Caco-2 (cell line): Measurements from ENCODE around the gene MRM2. TPM values are rescaled to one million over a fixed set of nuclear protein-coding genes. Genes with fewer than 3 reads are reported as not detected.

Source experiments
- BruUV-seq: library from RNA; stranded (reverse); fragments of 400-500 nt; replicated peaks from 2 replicates; lab custom pipeline; 2021; lab: Mats Ljungman, UMichigan
- CTCF ChIA-PET: fragments of 300-600 bp; sonication (Branson Sonifier 250); formaldehyde crosslinking; loops from one replicate; lab custom pipeline; 2022; ENCODE audit warnings: antibody characterized with exemption; lab: Charles Lee
- POLR2A ChIA-PET: fragments of 300-600 bp; sonication (Branson Sonifier 250); formaldehyde crosslinking; loops from one replicate; lab custom pipeline; 2022; ENCODE audit warnings: antibody characterized with exemption; lab: Charles Lee
- DNase-seq, 2 experiments: peaks; one replicate each; pipeline versions ENCODE4 v3.0.0 to v3.0.0-alpha.2; 2020 to 2022
- H3K27me3 ChIP-seq: replicated peaks from 2 replicates; pipeline ENCODE4 v1.6.0; 2011; ENCODE audit warnings: low read length; ENCODE audit not compliant: control insufficient read depth, insufficient read depth
- H3K36me3 ChIP-seq: 2 replicates; pipeline ENCODE4 v1.5.1; 2011; ENCODE audit warnings: low read length; ENCODE audit not compliant: control insufficient read depth, insufficient read depth
- H3K4me1 ChIP-seq: fragments of 250-450 bp; sonication (Bioruptor Pico); 2 replicates; pipeline ENCODE4 v1.5.1; 2020; ENCODE audit warnings: mild to moderate bottlenecking
- H3K4me3 ChIP-seq: 2 replicates; pipeline ENCODE4 v1.5.1; 2011; ENCODE audit warnings: low read depth, mild to moderate bottlenecking, control low read depth, low read length
- H3K9me3 ChIP-seq: fragments of 250-450 bp; sonication (Bioruptor Pico); 2 replicates; pipeline ENCODE4 v1.5.1; 2020; ENCODE audit warnings: mild to moderate bottlenecking, moderate library complexity
- H3K27ac Mint-ChIP-seq: one replicate; pipeline ENCODE4 v1.8.0; 2022; ENCODE audit warnings: mixed read lengths; ENCODE audit not compliant: unreplicated experiment
- H3K27me3 Mint-ChIP-seq: one replicate; pipeline ENCODE4 v1.8.0; 2022; ENCODE audit warnings: mixed read lengths; ENCODE audit not compliant: insufficient read depth, unreplicated experiment
- H3K36me3 Mint-ChIP-seq: one replicate; pipeline ENCODE4 v1.8.0; 2022; ENCODE audit warnings: mild to moderate bottlenecking, mixed read lengths; ENCODE audit not compliant: insufficient read depth, unreplicated experiment
- H3K4me1 Mint-ChIP-seq: one replicate; pipeline ENCODE4 v1.8.0; 2022; ENCODE audit warnings: low read depth, mixed read lengths; ENCODE audit not compliant: unreplicated experiment
- H3K4me3 Mint-ChIP-seq: one replicate; pipeline ENCODE4 v1.8.0; 2022; ENCODE audit warnings: mild to moderate bottlenecking, moderate library complexity, mixed read lengths; ENCODE audit not compliant: unreplicated experiment
- H3K9me3 Mint-ChIP-seq: one replicate; pipeline ENCODE4 v1.8.0; 2022; ENCODE audit warnings: mixed read lengths; ENCODE audit not compliant: unreplicated experiment
- intact Hi-C: fragments of 100-400 bp; cut with micrococcal nuclease; formaldehyde crosslinking; loops from one replicate; pipeline ENCODE4 v1.10.0; 2022; ENCODE audit not compliant: unreplicated experiment
- total RNA-seq: library from RNA; stranded (reverse); gene quantifications from 2 replicates; pipeline ENCODE4 v1.2.3, GENCODE V29; 2022
- TF ChIP-seq, protein P1 (sequence below), 2 experiments: fragments of 200-600 bp in 1 of 2; IDR thresholded peaks; 1 replicate in 1 of 2; 2 replicates in 1 of 2; pipeline versions ENCODE4 v1.5.1 to v1.8.0; 2011 to 2022; ENCODE audit warnings: antibody characterized with exemption in 1 of 2, control low read depth in 1 of 2, inconsistent platforms in 1 of 2, low read depth in 1 of 2, low read length in 1 of 2, mild to moderate bottlenecking in 1 of 2, moderate library complexity in 1 of 2; ENCODE audit not compliant: insufficient read depth in 1 of 2, severe bottlenecking in 1 of 2, unreplicated experiment in 1 of 2

MRM2 gene
- total RNA-seq, 1 experiment from 2014 or later, result 48.8 TPM

- no TSS peak for BruUV-seq
- ChIA-PET POLR2A (interaction anchor here (0.6 kb wide), 2 partner anchors 16 to 36 kb away, joined by 3 to 4 read pairs; partner anchors contain the start of gene MAD1L1), CTCF (interaction anchor here (1.3 kb wide), 1 partner anchor 99 kb away, joined by 5 read pairs; no protein-coding TSS in a partner anchor)
- no peaks in the 10 kb centered on the region for H3K4me1 ChIP-seq
- Mint-ChIP-seq H3K27me3 (no peaks in the 10 kb centered on the region), H3K27ac (no peak overlapping the region), H3K36me3 (peaks cover 21% of the 10 kb centered on the region), H3K4me1 (peaks cover 6% of the 10 kb centered on the region), H3K9me3 (no peaks in the 10 kb centered on the region), H3K4me3 (no peak overlapping the region)
- TF ChIP-seq, protein P1, sequence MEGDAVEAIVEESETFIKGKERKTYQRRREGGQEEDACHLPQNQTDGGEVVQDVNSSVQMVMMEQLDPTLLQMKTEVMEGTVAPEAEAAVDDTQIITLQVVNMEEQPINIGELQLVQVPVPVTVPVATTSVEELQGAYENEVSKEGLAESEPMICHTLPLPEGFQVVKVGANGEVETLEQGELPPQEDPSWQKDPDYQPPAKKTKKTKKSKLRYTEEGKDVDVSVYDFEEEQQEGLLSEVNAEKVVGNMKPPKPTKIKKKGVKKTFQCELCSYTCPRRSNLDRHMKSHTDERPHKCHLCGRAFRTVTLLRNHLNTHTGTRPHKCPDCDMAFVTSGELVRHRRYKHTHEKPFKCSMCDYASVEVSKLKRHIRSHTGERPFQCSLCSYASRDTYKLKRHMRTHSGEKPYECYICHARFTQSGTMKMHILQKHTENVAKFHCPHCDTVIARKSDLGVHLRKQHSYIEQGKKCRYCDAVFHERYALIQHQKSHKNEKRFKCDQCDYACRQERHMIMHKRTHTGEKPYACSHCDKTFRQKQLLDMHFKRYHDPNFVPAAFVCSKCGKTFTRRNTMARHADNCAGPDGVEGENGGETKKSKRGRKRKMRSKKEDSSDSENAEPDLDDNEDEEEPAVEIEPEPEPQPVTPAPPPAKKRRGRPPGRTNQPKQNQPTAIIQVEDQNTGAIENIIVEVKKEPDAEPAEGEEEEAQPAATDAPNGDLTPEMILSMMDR (IDR thresholded peaks at IDR 0.05; ENCODE audit: insufficient read depth in 1 of 2, low read depth in 1 of 2, low read length in 1 of 2, severe bottlenecking in 1 of 2, unreplicated experiment in 1 of 2), result no peak
- intact Hi-C loops, result no loop called here
- no peaks in the 10 kb centered on the region; the same call in 1 of the 2 replicates for H3K36me3 ChIP-seq
- H3K4me3 ChIP-seq, result no peak overlapping the region
- no peaks in the 10 kb centered on the region for H3K9me3 ChIP-seq
- DNase-seq, result no peak
- H3K27me3 ChIP-seq, result no peaks in the 10 kb centered on the region
Observed at GRCh38 chr7:2248984-2249694, 7.1 kb upstream of the MRM2 start.

DNA sequence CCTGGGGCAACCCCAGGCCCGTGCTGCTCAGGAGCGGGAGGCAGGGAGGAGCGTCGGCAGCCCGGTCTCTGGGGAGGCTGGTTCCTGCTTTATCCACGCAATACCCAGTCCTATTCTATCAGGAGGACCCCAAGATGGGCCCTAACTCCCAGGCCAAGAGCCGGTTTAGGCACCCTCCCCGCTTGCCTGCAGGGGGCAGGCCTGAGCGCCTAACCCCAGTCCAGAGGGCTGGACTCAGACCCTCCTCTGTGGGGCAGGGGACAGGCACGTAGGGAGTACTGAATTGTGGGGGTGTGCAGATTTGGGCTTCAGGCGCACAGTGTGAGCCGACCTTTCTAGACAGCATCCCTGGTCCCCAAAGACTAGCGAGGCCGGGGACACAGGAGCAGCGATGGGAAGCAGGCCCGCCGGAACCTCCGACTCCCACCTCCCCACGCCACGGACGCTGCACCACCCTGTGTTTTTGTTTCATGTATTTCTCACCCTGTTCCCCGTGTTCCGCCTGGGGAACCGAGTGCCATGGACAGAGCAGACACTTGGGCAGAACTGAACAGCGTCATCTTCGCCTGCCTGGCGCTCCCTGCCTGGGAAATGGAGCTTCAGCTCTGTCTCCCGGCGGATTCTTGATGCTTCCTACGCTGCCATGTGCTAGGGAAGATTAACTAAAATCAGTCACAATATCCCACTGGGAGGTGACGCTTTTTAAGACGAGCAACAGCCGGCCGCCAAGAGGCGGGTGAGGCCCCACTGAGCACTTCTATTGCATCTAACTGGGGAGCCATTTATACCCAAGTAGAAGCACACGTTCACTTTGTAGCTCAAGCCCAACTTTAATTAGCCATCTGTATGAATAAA is 5.4 kb upstream of the MRM2 start:
- no peaks in the 10 kb centered on the region for H3K36me3 ChIP-seq
- DNase-seq, result peak in 1 of 2 experiments; percentile 65
- Mint-ChIP-seq H3K27me3 (no peaks in the 10 kb centered on the region), H3K4me1 (peaks cover 13% of the 10 kb centered on the region), H3K36me3 (peaks cover 20% of the 10 kb centered on the region), H3K9me3 (no peaks in the 10 kb centered on the region), H3K4me3 (no peak overlapping the region), H3K27ac (no peak overlapping the region)
- no TSS peak for BruUV-seq
- H3K9me3 ChIP-seq, result no peaks in the 10 kb centered on the region
- no peak overlapping the region for H3K4me3 ChIP-seq
- TF ChIP-seq, protein P1 (IDR thresholded peaks at IDR 0.05; ENCODE audit: insufficient read depth in 1 of 2, low read depth in 1 of 2, low read length in 1 of 2, severe bottlenecking in 1 of 2, unreplicated experiment in 1 of 2), result peak; percentile 79 to 80
- ChIA-PET CTCF (no interaction called here), POLR2A (no interaction called here)
- intact Hi-C loops, result loop anchor here (1.0 kb wide), 1 partner anchor 101 kb away; no protein-coding TSS in a partner anchor
- H3K27me3 ChIP-seq, result no peaks in the 10 kb centered on the region
- peaks cover 5% of the 10 kb centered on the region; the same call in 1 of the 2 replicates for H3K4me1 ChIP-seq
